ENCODE measurements around the gene BHLHE41. TPM values are rescaled to one million over a fixed set of nuclear protein-coding genes. Genes with fewer than 3 reads are reported as not detected.

BHLHE41 gene
- polyA plus RNA-seq, 2 of the 4 experiments (the other 2 are of a cell fraction), result 0.41 to 0.81 TPM

DNA sequence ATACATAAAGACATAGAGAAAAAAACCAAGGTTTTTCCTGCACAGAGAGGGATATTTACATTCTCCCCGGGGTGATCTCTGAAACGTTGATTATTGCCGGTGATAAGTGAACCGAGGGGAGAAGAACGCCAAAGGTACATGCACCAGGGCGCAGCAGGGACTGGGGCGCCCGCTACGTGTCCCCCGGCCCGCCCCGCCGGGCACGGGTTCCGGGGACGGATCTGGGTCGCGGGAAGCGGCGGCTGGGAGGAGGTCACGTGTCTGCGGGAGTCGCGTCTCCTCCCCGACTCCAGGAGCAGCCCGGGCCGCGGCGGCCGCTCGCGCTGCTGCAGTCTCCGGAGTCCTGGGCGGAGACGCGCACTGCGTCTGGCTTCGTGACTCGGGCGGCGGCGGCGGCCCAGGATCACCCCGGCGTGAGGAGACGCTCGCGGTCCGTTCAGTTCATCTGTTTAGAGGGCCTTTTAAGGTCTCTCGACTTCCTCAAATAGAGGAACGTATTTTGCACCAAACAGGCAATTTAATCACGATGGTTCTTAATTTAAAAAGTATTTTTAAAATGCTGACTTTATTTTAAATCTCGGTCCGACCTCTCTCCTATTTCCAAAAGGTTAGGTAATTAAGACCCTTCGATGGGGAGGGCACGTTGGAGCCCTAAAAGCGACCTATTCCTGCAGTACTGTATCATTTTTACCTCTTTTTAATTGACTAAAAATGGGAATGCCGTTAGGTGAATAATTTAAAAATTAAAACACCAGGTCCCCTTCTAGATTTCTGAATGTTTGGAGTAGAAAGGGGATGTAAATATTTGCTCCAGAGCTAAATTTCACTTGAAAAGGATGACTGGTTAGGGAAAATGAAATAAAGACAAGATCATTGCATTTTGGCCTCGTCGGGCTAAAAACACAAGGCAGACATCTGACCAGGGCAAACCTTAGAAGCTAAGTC is 1.8 kb upstream of the BHLHE41 start (continued):
- TF ChIP-seq, protein P1, sequence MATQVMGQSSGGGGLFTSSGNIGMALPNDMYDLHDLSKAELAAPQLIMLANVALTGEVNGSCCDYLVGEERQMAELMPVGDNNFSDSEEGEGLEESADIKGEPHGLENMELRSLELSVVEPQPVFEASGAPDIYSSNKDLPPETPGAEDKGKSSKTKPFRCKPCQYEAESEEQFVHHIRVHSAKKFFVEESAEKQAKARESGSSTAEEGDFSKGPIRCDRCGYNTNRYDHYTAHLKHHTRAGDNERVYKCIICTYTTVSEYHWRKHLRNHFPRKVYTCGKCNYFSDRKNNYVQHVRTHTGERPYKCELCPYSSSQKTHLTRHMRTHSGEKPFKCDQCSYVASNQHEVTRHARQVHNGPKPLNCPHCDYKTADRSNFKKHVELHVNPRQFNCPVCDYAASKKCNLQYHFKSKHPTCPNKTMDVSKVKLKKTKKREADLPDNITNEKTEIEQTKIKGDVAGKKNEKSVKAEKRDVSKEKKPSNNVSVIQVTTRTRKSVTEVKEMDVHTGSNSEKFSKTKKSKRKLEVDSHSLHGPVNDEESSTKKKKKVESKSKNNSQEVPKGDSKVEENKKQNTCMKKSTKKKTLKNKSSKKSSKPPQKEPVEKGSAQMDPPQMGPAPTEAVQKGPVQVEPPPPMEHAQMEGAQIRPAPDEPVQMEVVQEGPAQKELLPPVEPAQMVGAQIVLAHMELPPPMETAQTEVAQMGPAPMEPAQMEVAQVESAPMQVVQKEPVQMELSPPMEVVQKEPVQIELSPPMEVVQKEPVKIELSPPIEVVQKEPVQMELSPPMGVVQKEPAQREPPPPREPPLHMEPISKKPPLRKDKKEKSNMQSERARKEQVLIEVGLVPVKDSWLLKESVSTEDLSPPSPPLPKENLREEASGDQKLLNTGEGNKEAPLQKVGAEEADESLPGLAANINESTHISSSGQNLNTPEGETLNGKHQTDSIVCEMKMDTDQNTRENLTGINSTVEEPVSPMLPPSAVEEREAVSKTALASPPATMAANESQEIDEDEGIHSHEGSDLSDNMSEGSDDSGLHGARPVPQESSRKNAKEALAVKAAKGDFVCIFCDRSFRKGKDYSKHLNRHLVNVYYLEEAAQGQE (IDR thresholded peaks at IDR 0.05), result no peak
- TF ChIP-seq TFCP2L1 (CRISPR knock-in tag; IDR thresholded peaks at IDR 0.05) (no peak), HEYL (CRISPR knock-in tag; IDR thresholded peaks at IDR 0.05) (no peak), KDM5A (IDR thresholded peaks at IDR 0.05) (no peak), SREBF2 (IDR thresholded peaks at IDR 0.05) (no peak), KDM1A (IDR thresholded peaks at IDR 0.05; ENCODE audit: low read depth) (no peak), ZNF302 (CRISPR knock-in tag; IDR thresholded peaks at IDR 0.05) (no peak), NR3C1 (IDR thresholded peaks at IDR 0.05) (no peak), ZFP36 (IDR thresholded peaks at IDR 0.05; ENCODE audit: borderline replicate concordance, partially characterized antibody) (no peak), PHF8 (IDR thresholded peaks at IDR 0.05; ENCODE audit: borderline replicate concordance, low read depth) (no peak), ZSCAN20 (CRISPR knock-in tag; IDR thresholded peaks at IDR 0.05) (no peak), SMC3 (IDR thresholded peaks at IDR 0.05) (peak; percentile 15; the same call in 1 of the 3 replicates), FOSL2 (IDR thresholded peaks at IDR 0.05) (no peak), FOSL2 (CRISPR knock-in tag; IDR thresholded peaks at IDR 0.05) (no peak)
- TF ChIP-seq, protein P2, sequence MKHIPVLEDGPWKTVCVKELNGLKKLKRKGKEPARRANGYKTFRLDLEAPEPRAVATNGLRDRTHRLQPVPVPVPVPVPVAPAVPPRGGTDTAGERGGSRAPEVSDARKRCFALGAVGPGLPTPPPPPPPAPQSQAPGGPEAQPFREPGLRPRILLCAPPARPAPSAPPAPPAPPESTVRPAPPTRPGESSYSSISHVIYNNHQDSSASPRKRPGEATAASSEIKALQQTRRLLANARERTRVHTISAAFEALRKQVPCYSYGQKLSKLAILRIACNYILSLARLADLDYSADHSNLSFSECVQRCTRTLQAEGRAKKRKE (CRISPR knock-in tag; IDR thresholded peaks at IDR 0.05; ENCODE audit: low read depth), result no peak
- TF ChIP-seq, protein P3, sequence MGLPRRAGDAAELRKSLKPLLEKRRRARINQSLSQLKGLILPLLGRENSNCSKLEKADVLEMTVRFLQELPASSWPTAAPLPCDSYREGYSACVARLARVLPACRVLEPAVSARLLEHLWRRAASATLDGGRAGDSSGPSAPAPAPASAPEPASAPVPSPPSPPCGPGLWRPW (IDR thresholded peaks at IDR 0.05), result no peak
- TF ChIP-seq, protein P4, sequence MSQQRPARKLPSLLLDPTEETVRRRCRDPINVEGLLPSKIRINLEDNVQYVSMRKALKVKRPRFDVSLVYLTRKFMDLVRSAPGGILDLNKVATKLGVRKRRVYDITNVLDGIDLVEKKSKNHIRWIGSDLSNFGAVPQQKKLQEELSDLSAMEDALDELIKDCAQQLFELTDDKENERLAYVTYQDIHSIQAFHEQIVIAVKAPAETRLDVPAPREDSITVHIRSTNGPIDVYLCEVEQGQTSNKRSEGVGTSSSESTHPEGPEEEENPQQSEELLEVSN (IDR thresholded peaks at IDR 0.05; ENCODE audit: borderline replicate concordance, low read depth), result 0 out of 2 replicates have a peak, but pooled peaks have one; percentile 7
- TF ChIP-seq, protein P5, sequence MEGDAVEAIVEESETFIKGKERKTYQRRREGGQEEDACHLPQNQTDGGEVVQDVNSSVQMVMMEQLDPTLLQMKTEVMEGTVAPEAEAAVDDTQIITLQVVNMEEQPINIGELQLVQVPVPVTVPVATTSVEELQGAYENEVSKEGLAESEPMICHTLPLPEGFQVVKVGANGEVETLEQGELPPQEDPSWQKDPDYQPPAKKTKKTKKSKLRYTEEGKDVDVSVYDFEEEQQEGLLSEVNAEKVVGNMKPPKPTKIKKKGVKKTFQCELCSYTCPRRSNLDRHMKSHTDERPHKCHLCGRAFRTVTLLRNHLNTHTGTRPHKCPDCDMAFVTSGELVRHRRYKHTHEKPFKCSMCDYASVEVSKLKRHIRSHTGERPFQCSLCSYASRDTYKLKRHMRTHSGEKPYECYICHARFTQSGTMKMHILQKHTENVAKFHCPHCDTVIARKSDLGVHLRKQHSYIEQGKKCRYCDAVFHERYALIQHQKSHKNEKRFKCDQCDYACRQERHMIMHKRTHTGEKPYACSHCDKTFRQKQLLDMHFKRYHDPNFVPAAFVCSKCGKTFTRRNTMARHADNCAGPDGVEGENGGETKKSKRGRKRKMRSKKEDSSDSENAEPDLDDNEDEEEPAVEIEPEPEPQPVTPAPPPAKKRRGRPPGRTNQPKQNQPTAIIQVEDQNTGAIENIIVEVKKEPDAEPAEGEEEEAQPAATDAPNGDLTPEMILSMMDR (IDR thresholded peaks at IDR 0.05), result no peak; the same call in 2 of the 3 replicates

Measured in A549 (cell line).